ENCODE results near the gene FGF22.

GRCh38 chr19:676007-676338 lies 36.3 kb downstream of the FGF22 start:
- no peak for TF ChIP-seq CTCF (IDR thresholded peaks at IDR 0.05 in 2 of 3, conservative IDR thresholded peaks at IDR 0.05 in 1 of 3; ENCODE audit: control insufficient read depth in 2 of 3, extremely low read depth in 1 of 3, insufficient read depth in 1 of 3, low read depth in 3 of 3, low read length in 3 of 3)
- TF ChIP-seq ZBTB33 (IDR thresholded peaks at IDR 0.05) = no peak
- no peak for TF ChIP-seq EZH2 (IDR thresholded peaks at IDR 0.05; ENCODE audit: borderline replicate concordance, control insufficient read depth, low read depth, low read length)
- TF ChIP-seq TCF3 (IDR thresholded peaks at IDR 0.05; ENCODE audit: borderline replicate concordance, insufficient read depth, low read depth, low read length) = no peak
- no peak for TF ChIP-seq CHD2 (IDR thresholded peaks at IDR 0.05; ENCODE audit: borderline replicate concordance, low read depth, low read length)
- no peak for TF ChIP-seq JUND (IDR thresholded peaks at IDR 0.05; ENCODE audit: low read depth, low read length)
- TF ChIP-seq DPF2 (IDR thresholded peaks at IDR 0.05) = no peak
- TF ChIP-seq ZBTB11 (CRISPR knock-in tag; IDR thresholded peaks at IDR 0.05) = no peak
- TF ChIP-seq RBBP5 (conservative IDR thresholded peaks at IDR 0.05) = no peak
- no peak for TF ChIP-seq ZNF274 (IDR thresholded peaks at IDR 0.05; ENCODE audit: insufficient read depth, insufficient read length)
- TF ChIP-seq PBX3 (IDR thresholded peaks at IDR 0.05; ENCODE audit: insufficient replicate concordance, low read depth, low read length) = no peak

Measured in GM12878 (cell line).